ENCODE data around the gene TBC1D9. TPM values are rescaled to one million over a fixed set of nuclear protein-coding genes. Genes with fewer than 3 reads are reported as not detected.
A peak's percentile ranks its signal among the peaks of the same experiment; 100 is the strongest.

Gene TBC1D9
- total RNA-seq, 1 donor, result 28.7 TPM

GRCh38 chr4:140642674-140643437 is 113.3 kb downstream of the TBC1D9 start:
- no peak for TF ChIP-seq CTCF (IDR thresholded peaks at IDR 0.05; ENCODE audit: insufficient read depth, low read length)
- no peak overlapping the region for H3K4me3 ChIP-seq (ENCODE audit: low read depth, low read length)
- DNase-seq (ENCODE audit: low read depth), result no peak

GRCh38 chr4:140641789-140642439 is 114.3 kb downstream of the TBC1D9 start:
- no peak for DNase-seq (ENCODE audit: low read depth)
- no peak for TF ChIP-seq CTCF (IDR thresholded peaks at IDR 0.05; ENCODE audit: insufficient read depth, low read length)
- H3K4me3 ChIP-seq (ENCODE audit: low read depth, low read length), result no peak overlapping the region

GRCh38 chr4:140641105-140641555 is 115.1 kb downstream of the TBC1D9 start:
- H3K4me3 ChIP-seq (ENCODE audit: low read depth, low read length), result no peak overlapping the region
- TF ChIP-seq CTCF (IDR thresholded peaks at IDR 0.05; ENCODE audit: insufficient read depth, low read length), result no peak
- no peak for DNase-seq (ENCODE audit: low read depth)

- DNase-seq (ENCODE audit: low read depth), result no peak
- no peak overlapping the region for H3K4me3 ChIP-seq (ENCODE audit: low read depth, low read length)
- no peak for TF ChIP-seq CTCF (IDR thresholded peaks at IDR 0.05; ENCODE audit: insufficient read depth, low read length)
These were observed 115.9 kb downstream of the TBC1D9 start for GRCh38 chr4:140640150-140640748.

GRCh38 chr4:140639066-140639465 is 117.1 kb downstream of the TBC1D9 start:
- H3K4me3 ChIP-seq (ENCODE audit: low read depth, low read length), result no peak overlapping the region
- DNase-seq (ENCODE audit: low read depth), result no peak
- no peak for TF ChIP-seq CTCF (IDR thresholded peaks at IDR 0.05; ENCODE audit: insufficient read depth, low read length)

- H3K4me3 ChIP-seq (ENCODE audit: low read depth, low read length), result no peak overlapping the region
- peak; percentile 35 for TF ChIP-seq CTCF (IDR thresholded peaks at IDR 0.05; ENCODE audit: insufficient read depth, low read length)
- DNase-seq (ENCODE audit: low read depth), result peak; percentile 24
These were observed 118.3 kb downstream of the TBC1D9 start for GRCh38 chr4:140637836-140638235.

Measured in fibroblast of the aortic adventitia (primary cell).